ENCODE measurements around the gene MESP2.

- no peak for TF ChIP-seq CTCF (IDR thresholded peaks at IDR 0.05; ENCODE audit: poor library complexity)
- TF ChIP-seq EZH2phosphoT487 (IDR thresholded peaks at IDR 0.05; ENCODE audit: low read depth, severe bottlenecking, unreplicated experiment): no peak
These were observed 36.8 kb downstream of the MESP2 start for GRCh38 chr15:89812847-89813320.

Measured in hepatocyte (in vitro differentiated cells).